Karpas-422 (cell line): ENCODE measurements around the gene ADCY10. TPM values are rescaled to one million over a fixed set of nuclear protein-coding genes. Genes with fewer than 3 reads are reported as not detected.

Experiments used
- DNase-seq: peaks from one replicate; pipeline ENCODE4 v3.0.0-alpha.2; 2015
- H2AFZ ChIP-seq: fragments of 200-600 bp; sonication (generic); 2 replicates; pipeline ENCODE4 v1.6.1; 2014; ENCODE audit warnings: antibody characterized with exemption, low read length, mixed read lengths
- H3K27ac ChIP-seq: fragments of 200-600 bp; sonication (generic); 2 replicates; pipeline ENCODE4 v1.5.1; 2014; ENCODE audit warnings: mild to moderate bottlenecking, low read length, moderate library complexity
- H3K27me3 ChIP-seq: fragments of 200-600 bp; sonication (generic); 2 replicates; pipeline ENCODE4 v1.6.1; 2014; ENCODE audit warnings: low read length, mixed read lengths
- H3K36me3 ChIP-seq: fragments of 200-600 bp; sonication (generic); 2 replicates; pipeline ENCODE4 v1.6.1; 2014; ENCODE audit warnings: low read length, mixed read lengths; ENCODE audit not compliant: insufficient read depth
- H3K4me1 ChIP-seq: fragments of 200-600 bp; sonication (generic); 2 replicates; pipeline ENCODE4 v1.6.1; 2014; ENCODE audit warnings: mild to moderate bottlenecking, low read length, mixed read lengths
- H3K4me2 ChIP-seq: fragments of 200-600 bp; sonication (generic); 2 replicates; pipeline ENCODE4 v1.6.1; 2014; ENCODE audit warnings: low read length, low read depth, mild to moderate bottlenecking; ENCODE audit not compliant: poor library complexity, severe bottlenecking
- H3K4me3 ChIP-seq: fragments of 200-600 bp; sonication (generic); 2 replicates; pipeline ENCODE4 v1.5.1; 2014; ENCODE audit warnings: mild to moderate bottlenecking, antibody characterized with exemption, low read length, mixed read lengths
- H3K79me2 ChIP-seq: fragments of 200-600 bp; sonication (generic); 2 replicates; pipeline ENCODE4 v1.6.1; 2014; ENCODE audit warnings: mild to moderate bottlenecking, low read length, mixed read lengths
- H3K9ac ChIP-seq: fragments of 200-600 bp; sonication (generic); 2 replicates; pipeline ENCODE4 v1.6.0; 2014; ENCODE audit warnings: low read length
- H3K9me2 ChIP-seq: fragments of 200-600 bp; sonication (generic), shearing (Covaris generic); replicated peaks from 2 replicates; pipeline ENCODE4 v1.6.0; 2014; ENCODE audit warnings: mild to moderate bottlenecking, low read length, moderate library complexity; ENCODE audit not compliant: insufficient read depth
- H3K9me3 ChIP-seq: fragments of 300-700, 200-600 bp; sonication (generic); 2 replicates; pipeline ENCODE4 v1.6.1; 2014; ENCODE audit warnings: low read length, mixed read lengths
- H4K20me1 ChIP-seq: fragments of 200-600 bp; sonication (generic); 2 replicates; pipeline ENCODE4 v1.6.1; 2014; ENCODE audit warnings: mild to moderate bottlenecking, antibody characterized with exemption, low read length, low read depth; ENCODE audit not compliant: insufficient read depth
- total RNA-seq: library from RNA; depleted of rRNA; stranded (reverse); fragments of >200 nt; shearing (Covaris generic); gene quantifications from 2 replicates; pipeline ENCODE4 v1.2.3, GENCODE V29; 2014; ENCODE audit warnings: low replicate concordance

ADCY10 gene
- total RNA-seq, 1 experiment from 2014 or later: not detected

DNA sequence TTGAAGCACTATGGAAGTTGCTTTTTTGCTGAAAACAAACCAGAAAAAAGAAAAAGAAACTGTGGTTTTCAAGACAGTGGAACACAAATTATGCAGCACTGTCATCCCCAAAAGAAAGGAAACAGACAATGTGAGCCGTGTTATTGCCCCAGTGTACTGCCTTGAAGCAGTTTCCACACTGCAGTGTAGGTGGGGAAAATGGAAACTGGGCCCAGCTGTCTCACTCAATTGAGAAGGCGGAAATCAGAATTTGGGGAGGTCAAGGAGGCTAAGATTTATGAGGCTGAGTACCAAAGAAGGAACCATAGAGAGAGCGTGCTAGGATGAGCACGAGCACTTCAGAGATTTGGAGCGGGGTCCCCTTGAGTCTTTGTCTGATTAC is 136.7 kb downstream of the ADCY10 start:
- H2AFZ ChIP-seq: no peak overlapping the region
- no peaks in the 10 kb centered on the region for H4K20me1 ChIP-seq
- H3K4me3 ChIP-seq: no peak overlapping the region
- H3K4me1 ChIP-seq: no peaks in the 10 kb centered on the region
- no peaks in the 10 kb centered on the region for H3K27me3 ChIP-seq
- H3K4me2 ChIP-seq: no peak overlapping the region
- H3K9me3 ChIP-seq: no peaks in the 10 kb centered on the region
- H3K9ac ChIP-seq: no peak overlapping the region
- no peaks in the 10 kb centered on the region for H3K9me2 ChIP-seq
- DNase-seq: no peak
- no peaks in the 10 kb centered on the region for H3K79me2 ChIP-seq
- no peak overlapping the region for H3K27ac ChIP-seq
- H3K36me3 ChIP-seq: no peaks in the 10 kb centered on the region; the same call in 1 of the 2 replicates

DNA sequence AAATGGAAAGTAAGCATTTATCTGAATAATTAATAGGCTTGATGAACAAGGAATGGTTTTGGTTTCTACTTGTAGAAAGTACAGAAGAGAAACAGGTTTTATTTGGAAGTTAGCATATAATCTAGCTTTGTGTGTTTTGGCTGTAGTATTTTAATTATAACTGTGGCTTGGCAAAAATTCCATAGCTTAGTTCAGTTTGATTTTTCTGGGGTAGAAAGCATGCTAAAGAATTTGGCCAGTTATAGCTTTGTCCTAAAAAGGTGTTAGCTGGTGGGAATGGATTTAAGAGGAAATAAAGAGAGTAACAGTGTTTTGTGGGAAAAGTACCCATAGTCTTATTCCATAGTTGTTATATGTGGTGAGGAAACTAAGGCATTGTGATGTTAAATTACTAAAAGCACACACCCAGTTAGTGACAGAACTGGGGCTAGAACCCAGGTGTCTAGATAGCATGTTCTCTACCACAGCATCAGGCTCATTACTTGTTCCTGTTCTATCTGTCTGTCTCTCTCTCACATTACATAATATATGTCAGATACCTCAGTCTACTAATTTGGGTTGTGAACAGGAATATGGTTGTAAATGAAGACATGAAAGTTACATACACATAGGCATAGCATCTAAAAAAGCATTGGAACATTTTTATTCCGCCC is 137.2 kb downstream of the ADCY10 start:
- no peak overlapping the region for H3K27ac ChIP-seq
- no peaks in the 10 kb centered on the region; the same call in 1 of the 2 replicates for H3K36me3 ChIP-seq

DNA sequence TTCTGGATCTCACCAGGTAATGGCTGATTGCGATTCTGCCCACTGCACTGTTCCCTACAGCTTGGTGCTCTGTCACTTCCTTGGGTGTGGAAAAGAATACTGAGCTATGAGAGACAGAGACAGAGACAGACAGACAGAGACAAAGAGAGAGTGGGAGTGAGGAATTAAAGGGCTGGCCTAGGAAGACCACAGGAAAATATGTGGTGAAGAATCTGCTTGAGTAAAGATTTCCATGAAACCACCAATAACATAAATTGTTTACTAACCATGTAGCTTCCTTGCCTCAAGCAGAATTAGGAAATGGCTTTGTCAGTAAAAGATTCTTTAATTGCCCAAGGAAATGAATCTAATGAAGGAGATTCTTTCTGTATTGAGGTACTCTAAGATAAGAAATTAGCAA is 137.8 kb downstream of the ADCY10 start:
- no peaks in the 10 kb centered on the region for H3K79me2 ChIP-seq
- DNase-seq: no peak
- H3K4me1 ChIP-seq: no peaks in the 10 kb centered on the region
- H3K27me3 ChIP-seq: no peaks in the 10 kb centered on the region
- no peak overlapping the region for H2AFZ ChIP-seq
- H3K9me3 ChIP-seq: no peaks in the 10 kb centered on the region
- H3K9me2 ChIP-seq: no peaks in the 10 kb centered on the region
- no peaks in the 10 kb centered on the region; the same call in 1 of the 2 replicates for H3K36me3 ChIP-seq
- no peak overlapping the region for H3K4me3 ChIP-seq
- no peak overlapping the region for H3K4me2 ChIP-seq
- H3K9ac ChIP-seq: no peak overlapping the region
- no peak overlapping the region for H3K27ac ChIP-seq
- H4K20me1 ChIP-seq: no peaks in the 10 kb centered on the region

More for the DNA sequence above, 137.2 kb downstream of the ADCY10 start:
- Histone ChIP-seq H2AFZ (no peak overlapping the region), H3K4me3 (no peak overlapping the region), H3K9me2 (no peaks in the 10 kb centered on the region), H3K4me2 (no peak overlapping the region), H3K9ac (no peak overlapping the region), H3K27me3 (no peaks in the 10 kb centered on the region), H3K4me1 (no peaks in the 10 kb centered on the region), H3K79me2 (no peaks in the 10 kb centered on the region), H4K20me1 (no peaks in the 10 kb centered on the region), H3K9me3 (no peaks in the 10 kb centered on the region)
- DNase-seq: no peak

DNA sequence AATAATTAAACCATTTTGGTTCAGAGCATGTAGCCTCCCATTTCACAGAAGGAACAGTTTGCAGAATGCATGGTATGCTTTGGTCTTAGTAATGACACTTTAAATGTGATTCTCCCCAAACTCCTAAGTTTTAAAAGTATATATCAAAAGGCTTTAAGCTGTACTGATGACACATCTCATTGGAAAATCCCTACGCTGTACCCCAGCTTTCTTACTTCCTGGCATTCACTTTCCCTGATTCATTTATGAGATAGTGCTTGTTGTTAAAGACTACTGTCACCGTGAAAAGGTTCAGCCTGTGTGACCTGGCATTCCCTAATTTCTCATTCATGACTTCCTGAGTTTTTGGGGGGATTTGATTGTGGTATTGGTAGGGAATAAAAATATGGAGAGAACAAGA is 138.8 kb downstream of the ADCY10 start:
- Histone ChIP-seq H2AFZ (no peak overlapping the region), H3K9me3 (no peaks in the 10 kb centered on the region), H3K36me3 (no peaks in the 10 kb centered on the region; the same call in 1 of the 2 replicates), H3K4me3 (no peak overlapping the region), H3K79me2 (no peaks in the 10 kb centered on the region), H3K27ac (no peak overlapping the region), H4K20me1 (no peaks in the 10 kb centered on the region), H3K9me2 (no peaks in the 10 kb centered on the region), H3K9ac (no peak overlapping the region), H3K27me3 (no peaks in the 10 kb centered on the region), H3K4me1 (no peaks in the 10 kb centered on the region), H3K4me2 (no peak overlapping the region)
- DNase-seq: no peak

DNA sequence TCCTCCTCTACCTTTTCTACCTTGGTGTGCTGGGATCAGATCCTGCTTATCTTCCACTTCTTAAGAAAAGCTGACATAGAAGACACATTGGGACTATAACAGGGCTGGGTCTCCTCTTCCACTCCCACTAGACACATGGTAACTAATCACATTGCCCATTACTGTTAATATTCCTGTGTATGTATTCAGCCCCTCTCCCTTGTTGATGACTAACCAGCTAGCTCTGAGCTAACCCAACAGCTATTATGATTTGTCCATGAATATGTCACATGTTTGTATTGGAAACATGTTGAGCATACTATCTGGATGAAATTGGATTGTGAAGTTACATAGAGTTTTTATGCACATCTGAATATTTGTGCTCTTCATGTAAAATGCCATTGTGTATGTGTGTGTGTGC is 139.2 kb downstream of the ADCY10 start:
- H3K27ac ChIP-seq: no peak overlapping the region
- no peaks in the 10 kb centered on the region for H3K9me3 ChIP-seq
- no peak overlapping the region for H3K9ac ChIP-seq
- H3K9me2 ChIP-seq: no peaks in the 10 kb centered on the region
- no peak overlapping the region for H2AFZ ChIP-seq
- no peaks in the 10 kb centered on the region for H4K20me1 ChIP-seq
- H3K4me1 ChIP-seq: no peaks in the 10 kb centered on the region
- no peaks in the 10 kb centered on the region; the same call in 1 of the 2 replicates for H3K36me3 ChIP-seq
- H3K4me3 ChIP-seq: no peak overlapping the region
- no peaks in the 10 kb centered on the region for H3K79me2 ChIP-seq
- no peak overlapping the region for H3K4me2 ChIP-seq
- DNase-seq: no peak
- no peaks in the 10 kb centered on the region for H3K27me3 ChIP-seq

DNA sequence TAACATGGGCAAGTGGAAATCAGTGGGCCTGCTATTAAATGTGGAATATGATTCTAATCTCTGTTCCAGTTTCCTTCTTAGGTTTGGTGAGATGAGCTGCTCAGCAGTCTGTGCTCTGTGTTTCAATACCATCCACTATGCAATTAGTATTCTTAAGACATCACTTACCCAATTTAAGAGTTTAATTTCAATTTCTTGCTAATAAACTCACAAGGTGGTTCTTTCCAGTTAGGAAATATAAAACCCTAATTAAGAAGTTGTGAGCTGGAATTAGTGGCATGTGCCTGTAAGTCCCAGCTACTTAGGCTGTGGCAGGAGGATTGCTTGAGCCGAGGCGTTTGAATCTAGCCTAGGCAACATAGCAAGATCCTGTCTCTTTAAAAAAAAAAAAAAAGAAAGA is 140.4 kb downstream of the ADCY10 start:
- H3K36me3 ChIP-seq: no peaks in the 10 kb centered on the region; the same call in 1 of the 2 replicates
- H2AFZ ChIP-seq: no peak overlapping the region
- no peak overlapping the region for H3K27ac ChIP-seq
- H3K4me1 ChIP-seq: no peaks in the 10 kb centered on the region
- no peaks in the 10 kb centered on the region for H3K9me2 ChIP-seq
- no peaks in the 10 kb centered on the region for H4K20me1 ChIP-seq
- no peaks in the 10 kb centered on the region for H3K79me2 ChIP-seq
- no peak for DNase-seq
- H3K4me2 ChIP-seq: no peak overlapping the region
- H3K9ac ChIP-seq: no peak overlapping the region
- no peak overlapping the region for H3K4me3 ChIP-seq
- no peaks in the 10 kb centered on the region for H3K9me3 ChIP-seq
- no peaks in the 10 kb centered on the region for H3K27me3 ChIP-seq

DNA sequence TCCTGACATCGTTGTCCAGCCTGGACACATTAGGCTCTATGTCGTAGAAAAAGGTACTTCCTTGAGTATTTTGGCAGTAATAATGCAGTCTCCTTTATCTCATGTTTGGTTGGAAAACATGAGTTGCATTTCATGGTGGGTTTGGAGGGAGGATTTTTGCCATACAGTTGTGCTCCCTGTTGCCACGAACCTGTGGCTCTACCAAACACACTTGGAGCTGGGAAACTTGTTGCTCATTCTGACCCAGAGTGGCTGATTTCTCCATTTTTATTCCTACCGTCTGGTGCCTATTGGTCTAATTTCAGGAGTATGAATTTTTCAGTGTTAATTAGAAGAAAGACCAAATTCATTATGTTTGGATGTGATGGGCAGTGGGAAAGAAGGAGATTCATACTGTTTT is 141.5 kb downstream of the ADCY10 start:
- H3K9me3 ChIP-seq: no peaks in the 10 kb centered on the region
- H3K4me2 ChIP-seq: no peak overlapping the region
- no peaks in the 10 kb centered on the region; the same call in 1 of the 2 replicates for H3K36me3 ChIP-seq
- DNase-seq: no peak
- H3K79me2 ChIP-seq: no peaks in the 10 kb centered on the region
- H3K27ac ChIP-seq: no peak overlapping the region
- H3K4me1 ChIP-seq: no peaks in the 10 kb centered on the region
- H2AFZ ChIP-seq: no peak overlapping the region
- no peak overlapping the region for H3K9ac ChIP-seq
- H3K27me3 ChIP-seq: no peaks in the 10 kb centered on the region
- H3K4me3 ChIP-seq: no peak overlapping the region
- H3K9me2 ChIP-seq: no peaks in the 10 kb centered on the region
- no peaks in the 10 kb centered on the region for H4K20me1 ChIP-seq

DNA sequence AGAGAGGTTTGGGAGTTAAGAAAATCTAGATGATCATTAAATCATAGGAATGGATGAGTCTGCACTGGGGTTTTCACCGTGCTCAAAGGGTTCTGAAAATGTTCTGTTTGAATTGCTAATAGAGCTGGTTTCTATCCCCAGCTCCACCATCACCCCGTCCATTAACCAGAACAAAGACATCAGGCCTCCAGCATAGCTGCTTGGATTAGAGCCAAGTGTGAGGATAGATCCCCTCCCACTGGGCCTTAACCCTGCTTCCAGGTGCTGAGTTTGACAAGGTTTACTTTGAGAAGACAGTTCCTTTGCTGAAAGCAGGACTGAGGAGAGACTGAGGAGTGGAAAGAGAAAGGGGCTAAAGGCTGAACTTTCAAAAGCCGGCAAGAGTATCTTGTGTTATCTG is 143.8 kb downstream of the ADCY10 start:
- Histone ChIP-seq H3K9ac (no peak overlapping the region), H3K4me2 (no peak overlapping the region), H3K4me1 (no peaks in the 10 kb centered on the region), H2AFZ (no peak overlapping the region), H3K27ac (no peak overlapping the region), H3K79me2 (no peaks in the 10 kb centered on the region), H4K20me1 (no peaks in the 10 kb centered on the region), H3K9me3 (no peaks in the 10 kb centered on the region), H3K4me3 (no peak overlapping the region), H3K9me2 (no peaks in the 10 kb centered on the region), H3K36me3 (no peaks in the 10 kb centered on the region), H3K27me3 (no peaks in the 10 kb centered on the region)
- DNase-seq: no peak
